NCI-H1092 (cell line): ENCODE results near the gene DISP3.

Source experiments
- DNase-seq: peaks from one replicate; lab custom pipeline; 2025; lab: John Stamatoyannopoulos, UW

The DISP3 gene

DNA sequence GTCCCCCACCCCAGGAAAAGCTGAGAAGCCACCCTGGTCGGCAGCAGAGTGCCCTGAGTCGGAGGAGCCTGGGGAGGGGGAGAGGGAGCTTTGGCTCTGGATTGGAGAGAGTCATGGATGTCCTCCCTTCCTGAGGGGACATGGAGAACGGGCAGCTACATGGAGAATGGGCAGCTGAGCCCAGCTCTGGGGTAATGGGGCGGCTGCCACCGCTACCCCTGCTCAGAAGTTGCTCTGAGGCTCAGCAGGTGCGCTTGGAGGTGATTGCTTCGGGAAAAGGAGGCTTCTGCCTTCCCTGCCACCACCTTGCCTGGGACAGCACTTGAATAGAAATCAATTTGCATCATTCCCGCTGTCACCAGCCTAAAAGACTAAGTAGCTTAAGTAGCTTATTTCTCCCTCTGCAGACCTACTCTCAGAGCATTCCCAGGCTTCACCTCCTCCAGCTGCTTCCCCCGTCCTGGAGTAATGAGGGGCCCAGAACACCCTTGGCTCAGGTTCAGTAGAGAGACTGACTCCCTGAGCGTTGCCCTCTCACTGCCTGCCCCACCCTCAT is 8.3 kb downstream of the DISP3 start:
- DNase-seq, result no peak

DNA sequence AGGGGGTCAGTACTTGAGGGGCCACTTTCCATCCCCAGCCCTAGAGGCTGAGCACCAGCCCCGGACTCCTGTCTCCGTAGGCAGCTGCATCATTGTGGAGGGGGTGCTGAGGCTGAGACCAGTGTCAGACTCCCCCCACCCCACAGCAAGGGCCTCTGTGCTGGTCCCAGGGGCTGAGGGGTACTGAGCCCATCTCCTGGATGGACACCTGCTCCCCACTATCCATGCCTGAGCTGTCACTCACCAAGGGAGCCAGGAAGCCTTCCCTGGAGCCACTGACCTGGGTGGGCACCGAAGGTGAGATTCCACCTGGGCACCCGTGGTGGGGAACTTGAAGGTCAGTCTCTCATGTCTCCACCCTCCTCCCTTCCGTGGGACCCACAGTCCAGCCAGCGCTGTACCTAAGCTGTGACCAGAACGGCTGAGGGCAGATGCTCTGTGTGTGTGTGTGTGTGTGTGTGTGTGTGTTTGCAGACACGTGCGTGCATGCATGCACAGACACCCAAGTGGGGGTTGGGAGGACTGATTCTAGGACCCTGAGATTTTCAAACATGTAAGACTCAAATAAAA is 9.3 kb downstream of the DISP3 start:
- DNase-seq, result no peak

DNA sequence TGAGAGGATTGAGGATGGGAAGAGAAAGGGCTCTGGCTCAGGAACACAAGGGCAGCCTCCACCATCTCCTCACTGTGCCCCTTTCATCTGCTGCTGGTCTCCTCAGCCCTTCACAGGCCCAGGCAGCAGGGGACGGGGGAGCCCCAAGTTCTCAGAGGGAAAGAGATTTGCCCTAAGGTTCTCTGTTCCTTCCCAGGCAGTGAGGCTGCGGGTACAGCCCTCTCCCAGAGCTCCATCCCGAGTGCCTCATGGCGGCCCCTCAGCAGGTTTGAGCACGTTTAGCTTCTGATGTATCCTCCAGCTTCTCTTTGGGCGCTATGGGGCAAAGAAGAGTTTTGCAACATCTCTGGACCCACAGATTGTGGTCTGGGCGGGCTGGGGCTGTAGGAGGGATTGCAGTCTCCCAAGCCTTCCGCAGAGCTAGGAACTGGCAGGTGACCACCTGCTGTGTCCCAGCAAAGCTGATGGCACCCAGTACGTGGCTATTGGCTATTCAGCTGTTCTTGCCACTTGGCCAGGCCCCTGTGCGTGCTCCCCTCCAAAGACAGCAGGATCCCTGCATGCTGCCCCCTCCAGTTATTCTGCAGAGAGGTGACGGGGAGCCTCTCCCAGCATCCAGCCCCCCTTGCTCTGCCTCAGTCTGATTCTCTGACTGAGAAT is 10.1 kb downstream of the DISP3 start:
- DNase-seq, result no peak

GRCh38 chr1:11492235-11492634 is 13.3 kb downstream of the DISP3 start:
- no peak for DNase-seq

- DNase-seq, result no peak
Observed at GRCh38 chr1:11493972-11494655, 15.2 kb downstream of the DISP3 start.

- no peak for DNase-seq
Observed at GRCh38 chr1:11494771-11495170, 15.8 kb downstream of the DISP3 start.

- no peak for DNase-seq
Observed at GRCh38 chr1:11495579-11495978, 16.6 kb downstream of the DISP3 start.

DNA sequence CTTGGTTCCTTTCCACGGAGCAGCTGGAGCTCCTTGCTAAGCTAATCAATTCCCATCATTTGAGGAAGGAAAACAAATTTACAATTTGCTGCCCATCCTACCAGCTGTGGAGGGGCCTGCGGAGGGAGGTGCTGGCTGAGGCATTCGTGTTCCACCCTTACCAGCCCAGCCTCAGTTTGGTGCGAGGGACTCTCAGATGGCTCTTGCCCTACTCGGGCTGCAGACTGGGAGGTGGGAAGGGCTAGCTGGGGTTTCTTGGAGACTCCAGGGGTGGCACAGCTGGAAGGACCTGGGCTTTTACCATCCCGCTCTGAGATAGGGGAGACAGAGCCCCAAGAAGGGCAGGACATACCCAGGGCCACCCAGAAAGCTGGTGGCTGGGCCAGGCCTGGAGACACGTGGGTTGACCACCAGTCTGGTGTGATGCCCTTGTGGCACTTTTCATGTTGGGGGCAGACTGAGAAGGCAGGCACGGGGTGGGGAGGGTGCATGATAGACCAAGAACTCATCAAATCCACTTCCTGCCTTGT is 17.7 kb downstream of the DISP3 start:
- DNase-seq, result no peak

DNA sequence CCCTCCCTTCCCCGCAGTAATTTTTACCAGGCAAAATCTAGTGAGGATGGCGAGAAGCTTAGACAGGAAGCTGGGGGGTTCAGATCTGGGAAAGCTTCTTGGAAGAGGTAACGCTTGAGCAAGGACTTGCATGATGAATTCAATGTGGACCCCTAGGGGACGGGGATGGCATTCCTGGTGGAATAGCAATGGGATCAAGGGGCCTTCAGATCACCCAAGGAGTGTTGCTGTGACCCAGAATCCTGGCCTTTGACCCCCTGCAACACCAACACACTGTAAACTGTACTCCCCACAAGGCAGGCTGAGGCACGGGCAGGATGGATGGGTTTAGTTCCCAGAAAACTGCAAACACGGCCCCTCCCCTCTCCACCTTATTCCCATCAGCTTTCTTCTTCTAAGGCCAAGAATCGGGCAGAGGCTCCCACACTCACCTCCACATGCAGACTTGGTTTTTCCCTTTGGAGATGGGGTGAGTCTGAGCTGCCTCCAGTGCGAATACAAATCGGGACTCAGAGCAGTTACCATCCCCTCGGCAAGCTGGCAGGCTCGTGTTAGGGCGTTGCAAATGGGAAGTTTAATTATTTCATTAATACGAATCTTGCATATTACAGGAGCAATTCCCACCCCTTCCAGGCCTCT is 20.1 kb downstream of the DISP3 start:
- DNase-seq, result no peak

GRCh38 chr1:11499601-11500331 is 20.8 kb downstream of the DISP3 start:
- DNase-seq, result peak; percentile 77

GRCh38 chr1:11500881-11501280 is 21.9 kb downstream of the DISP3 start:
- no peak for DNase-seq

DNA sequence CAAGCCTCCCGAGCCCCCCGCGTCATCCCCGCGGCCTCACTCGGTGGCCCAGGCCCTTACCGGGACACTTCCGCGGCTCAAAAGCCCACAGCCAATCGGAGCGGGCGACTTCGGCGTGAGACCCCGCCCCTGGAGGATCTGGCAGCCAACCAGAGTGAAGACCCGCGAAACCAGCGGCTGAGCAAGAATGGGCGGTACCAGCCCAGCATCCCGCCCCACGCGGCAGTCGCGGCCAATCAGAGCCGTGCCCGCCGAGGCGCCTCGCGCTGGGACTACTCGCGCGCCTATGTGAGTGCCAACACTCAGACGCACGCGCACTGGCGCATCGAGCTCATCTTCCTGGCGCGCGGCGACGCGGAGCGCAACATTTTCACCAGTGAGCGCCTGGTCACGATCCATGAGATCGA is 22.5 kb downstream of the DISP3 start:
- DNase-seq, result no peak

DNA sequence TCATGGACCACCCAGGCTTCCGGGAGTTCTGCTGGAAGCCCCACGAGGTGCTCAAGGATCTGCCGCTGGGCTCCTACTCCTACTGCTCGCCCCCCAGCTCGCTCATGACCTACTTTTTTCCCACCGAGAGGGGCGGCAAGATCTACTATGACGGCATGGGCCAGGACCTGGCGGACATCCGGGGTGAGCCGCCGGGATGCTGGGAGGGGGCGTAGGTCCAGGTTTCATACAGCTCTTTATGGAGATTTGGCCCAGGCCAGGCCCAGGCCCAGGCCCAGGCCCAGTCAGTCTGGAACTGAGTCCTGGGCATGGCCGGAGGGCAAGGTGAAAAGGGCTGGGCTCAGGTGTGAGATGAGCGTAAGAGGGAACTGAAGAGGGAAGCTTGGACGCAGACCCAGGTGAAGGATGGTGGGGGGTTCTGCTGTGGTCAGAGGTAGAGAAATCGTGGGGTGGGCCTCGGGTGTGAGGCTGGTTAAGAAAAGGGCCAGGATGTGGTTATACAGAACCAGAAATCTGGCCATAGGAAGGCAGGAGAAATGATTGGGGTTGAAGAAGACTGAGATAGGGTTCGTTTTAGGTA is 23.0 kb downstream of the DISP3 start:
- DNase-seq, result no peak

DNA sequence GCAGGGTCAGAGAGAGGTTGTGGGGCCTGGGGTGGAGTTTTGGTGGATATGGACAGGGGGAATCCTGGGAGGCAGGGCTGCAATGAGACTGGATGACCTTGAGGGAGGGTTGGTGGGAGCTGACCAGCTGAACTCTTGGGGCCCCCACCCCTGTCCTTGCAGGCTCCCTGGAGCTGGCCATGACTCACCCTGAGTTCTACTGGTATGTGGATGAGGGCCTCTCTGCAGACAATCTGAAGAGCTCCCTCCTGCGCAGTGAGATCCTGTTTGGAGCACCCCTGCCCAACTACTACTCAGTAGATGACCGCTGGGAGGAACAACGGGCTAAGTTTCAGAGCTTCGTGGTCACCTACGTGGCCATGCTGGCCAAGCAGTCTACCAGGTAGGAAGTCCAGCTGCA is 23.6 kb downstream of the DISP3 start:
- no peak for DNase-seq

DNA sequence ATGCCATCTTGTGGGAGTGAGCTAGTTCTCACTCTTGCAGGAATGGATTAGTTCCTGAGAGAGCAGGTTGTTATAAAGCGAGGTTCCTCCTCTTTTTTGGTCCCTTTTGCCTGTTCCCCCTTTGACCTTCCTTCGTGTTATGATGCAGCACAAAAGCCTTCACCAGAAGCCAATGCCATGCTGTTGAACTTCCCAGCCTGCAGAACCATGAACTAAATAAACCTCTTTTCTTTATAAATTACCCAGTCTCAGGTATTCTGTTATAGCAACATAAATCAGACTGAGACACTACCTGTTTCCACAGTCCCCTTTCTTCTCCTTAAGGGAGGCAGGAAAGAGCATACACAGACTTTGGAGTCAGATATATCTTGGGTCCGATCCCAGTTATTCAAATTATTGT is 25.6 kb downstream of the DISP3 start:
- no peak for DNase-seq

- no peak for DNase-seq
Observed at GRCh38 chr1:11505591-11506538, 26.9 kb downstream of the DISP3 start.

- DNase-seq, result no peak
Observed at GRCh38 chr1:11507309-11507708, 28.4 kb downstream of the DISP3 start.

DNA sequence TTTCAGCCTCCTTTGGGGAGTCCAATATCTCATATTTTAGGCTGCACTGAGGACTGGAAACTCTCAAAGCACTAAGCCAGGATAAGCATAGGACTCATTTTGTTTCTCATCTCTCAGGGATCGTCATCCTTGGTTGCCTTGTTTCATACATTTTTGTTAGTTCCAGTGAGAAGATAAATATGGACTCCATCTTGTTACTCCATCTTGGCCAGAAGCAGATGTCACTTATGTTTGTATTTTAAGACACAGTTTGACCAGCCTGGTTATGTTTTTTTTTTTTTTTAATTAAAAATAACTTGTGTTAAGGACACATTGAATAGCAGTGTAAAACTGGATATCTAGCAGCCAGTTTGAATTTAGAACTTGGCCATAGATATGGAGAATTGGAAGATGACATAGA is 34.7 kb downstream of the DISP3 start:
- DNase-seq, result no peak

DNA sequence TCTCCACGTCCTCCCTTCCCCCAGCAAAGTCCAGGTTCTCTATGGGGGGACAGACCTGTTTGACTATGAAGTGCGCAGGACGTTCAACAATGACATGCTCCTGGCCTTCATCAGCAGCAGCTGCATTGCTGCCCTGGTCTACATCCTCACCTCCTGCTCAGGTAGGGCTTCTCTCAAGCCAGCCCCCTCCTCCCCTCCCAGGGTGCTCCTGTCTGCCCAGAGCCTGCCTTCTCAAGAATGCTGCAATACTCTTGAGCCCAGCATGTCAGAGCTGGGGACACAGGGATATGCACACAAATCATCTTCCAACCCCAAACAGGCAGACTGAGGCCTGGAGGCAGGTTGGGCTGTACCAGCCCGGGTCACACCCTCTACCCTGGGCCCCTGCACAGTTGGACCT is 35.4 kb downstream of the DISP3 start:
- no peak for DNase-seq
